ENCODE measurements around the gene CROT. TPM values are rescaled to one million over a fixed set of nuclear protein-coding genes. Genes with fewer than 3 reads are reported as not detected.

Gene CROT
- total RNA-seq, 1 experiment from 2014 or later: 3.5 TPM

DNA sequence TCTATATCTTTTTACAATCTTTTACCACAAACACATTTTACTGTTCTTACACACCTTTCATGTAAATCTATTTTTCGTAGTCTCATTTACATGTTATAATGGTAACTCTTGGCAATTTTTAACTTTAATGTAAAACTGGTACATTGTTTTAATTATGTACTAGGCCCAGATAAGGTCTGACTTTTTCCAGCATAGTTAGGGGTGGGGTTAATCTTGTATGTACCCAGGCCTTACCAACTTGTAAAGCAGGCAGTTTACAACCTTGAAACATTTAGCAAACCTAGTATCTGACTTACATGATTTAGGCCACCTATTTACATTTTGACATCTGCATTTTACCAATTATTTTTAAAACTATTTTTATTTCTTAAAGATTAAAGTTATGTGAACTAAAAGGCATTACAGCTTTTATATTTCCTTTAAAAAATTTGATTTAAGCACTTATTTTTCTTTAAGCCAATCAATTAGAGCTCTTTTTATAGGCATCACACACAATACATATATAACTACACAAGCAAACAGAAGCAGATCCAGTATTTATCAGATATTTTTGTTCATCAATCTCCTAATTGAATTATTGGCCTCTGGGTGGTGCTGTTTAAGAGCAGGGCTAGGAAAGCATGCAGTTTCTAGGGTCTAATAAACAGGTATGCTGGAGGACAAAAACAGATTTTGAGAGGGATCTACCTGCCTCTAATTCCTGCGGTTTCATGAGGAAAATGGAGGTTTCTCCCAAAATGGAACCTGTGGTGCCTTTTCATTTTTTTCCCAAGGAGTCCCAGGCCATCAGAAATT, 19.7 kb upstream of the CROT start:
- DNase-seq (ENCODE audit: low spot score): no peak
- no peaks in the 10 kb centered on the region for H3K4me1 ChIP-seq (ENCODE audit: insufficient read depth, low read length, poor library complexity, severe bottlenecking)
- ChIA-PET POLR2A (ENCODE audit: low non-redundant PET) (no interaction called here), CTCF (no interaction called here)
- no peak overlapping the region for H3K4me3 ChIP-seq (ENCODE audit: low read depth, low read length, poor library complexity, severe bottlenecking)
- no peaks in the 10 kb centered on the region for H3K36me3 ChIP-seq (ENCODE audit: insufficient read depth, low read length, poor library complexity, severe bottlenecking)
- no peak overlapping the region for H3K27ac ChIP-seq (ENCODE audit: low read depth, low read length, poor library complexity, severe bottlenecking)
- H3K27me3 ChIP-seq (replicated peaks; ENCODE audit: insufficient read depth, low read depth, low read length, poor library complexity): no peaks in the 10 kb centered on the region
- peaks cover 24% of the 10 kb centered on the region for H3K9me3 ChIP-seq (ENCODE audit: low read depth, low read length, poor library complexity, severe bottlenecking)
- intact Hi-C loops (cut with micrococcal nuclease; ENCODE audit: unreplicated experiment): no loop called here
- no TSS peak for BruUV-seq (replicated peaks)
- no peak for TF ChIP-seq EZH2 (IDR thresholded peaks at IDR 0.05; ENCODE audit: borderline replicate concordance, low read depth, low read length, poor library complexity, severe bottlenecking)
- TF ChIP-seq, protein P1, sequence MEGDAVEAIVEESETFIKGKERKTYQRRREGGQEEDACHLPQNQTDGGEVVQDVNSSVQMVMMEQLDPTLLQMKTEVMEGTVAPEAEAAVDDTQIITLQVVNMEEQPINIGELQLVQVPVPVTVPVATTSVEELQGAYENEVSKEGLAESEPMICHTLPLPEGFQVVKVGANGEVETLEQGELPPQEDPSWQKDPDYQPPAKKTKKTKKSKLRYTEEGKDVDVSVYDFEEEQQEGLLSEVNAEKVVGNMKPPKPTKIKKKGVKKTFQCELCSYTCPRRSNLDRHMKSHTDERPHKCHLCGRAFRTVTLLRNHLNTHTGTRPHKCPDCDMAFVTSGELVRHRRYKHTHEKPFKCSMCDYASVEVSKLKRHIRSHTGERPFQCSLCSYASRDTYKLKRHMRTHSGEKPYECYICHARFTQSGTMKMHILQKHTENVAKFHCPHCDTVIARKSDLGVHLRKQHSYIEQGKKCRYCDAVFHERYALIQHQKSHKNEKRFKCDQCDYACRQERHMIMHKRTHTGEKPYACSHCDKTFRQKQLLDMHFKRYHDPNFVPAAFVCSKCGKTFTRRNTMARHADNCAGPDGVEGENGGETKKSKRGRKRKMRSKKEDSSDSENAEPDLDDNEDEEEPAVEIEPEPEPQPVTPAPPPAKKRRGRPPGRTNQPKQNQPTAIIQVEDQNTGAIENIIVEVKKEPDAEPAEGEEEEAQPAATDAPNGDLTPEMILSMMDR (conservative IDR thresholded peaks at IDR 0.05; ENCODE audit: low read depth, low read length): no peak

DNA sequence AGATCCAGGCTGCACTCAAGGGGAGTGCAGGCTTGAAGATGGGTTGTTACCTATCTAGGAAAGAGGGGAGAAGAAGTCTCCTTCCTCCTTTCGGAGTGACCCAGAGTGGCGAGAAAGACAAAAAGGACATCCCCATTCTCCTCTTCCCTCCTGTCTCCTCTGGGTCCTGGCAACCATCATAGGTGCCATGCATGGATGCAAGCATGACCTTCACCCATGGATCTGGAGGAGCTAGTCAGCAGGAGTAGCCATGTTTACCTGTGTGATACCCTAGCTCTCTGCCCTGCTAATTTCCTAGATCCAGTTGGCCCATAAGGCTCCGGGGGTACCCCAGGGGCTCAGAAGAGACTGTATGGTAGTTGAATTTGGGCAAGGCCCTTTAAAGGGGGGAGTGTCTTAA, 17.2 kb upstream of the CROT start:
- no peak overlapping the region for H3K4me3 ChIP-seq (ENCODE audit: low read depth, low read length, poor library complexity, severe bottlenecking)
- no peaks in the 10 kb centered on the region for H3K27me3 ChIP-seq (replicated peaks; ENCODE audit: insufficient read depth, low read depth, low read length, poor library complexity)
- no peaks in the 10 kb centered on the region for H3K36me3 ChIP-seq (ENCODE audit: insufficient read depth, low read length, poor library complexity, severe bottlenecking)
- no peak for DNase-seq (ENCODE audit: low spot score)
- intact Hi-C loops (cut with micrococcal nuclease; ENCODE audit: unreplicated experiment): no loop called here
- peaks cover 24% of the 10 kb centered on the region for H3K9me3 ChIP-seq (ENCODE audit: low read depth, low read length, poor library complexity, severe bottlenecking)
- POLR2A ChIA-PET (ENCODE audit: low non-redundant PET): no interaction called here
- BruUV-seq (replicated peaks): no TSS peak
- no peaks in the 10 kb centered on the region for H3K4me1 ChIP-seq (ENCODE audit: insufficient read depth, low read length, poor library complexity, severe bottlenecking)
- H3K27ac ChIP-seq (ENCODE audit: low read depth, low read length, poor library complexity, severe bottlenecking): no peak overlapping the region
- TF ChIP-seq EZH2 (IDR thresholded peaks at IDR 0.05; ENCODE audit: borderline replicate concordance, low read depth, low read length, poor library complexity, severe bottlenecking): no peak
- TF ChIP-seq, protein P1 (conservative IDR thresholded peaks at IDR 0.05; ENCODE audit: low read depth, low read length): no peak
- CTCF ChIA-PET: no interaction called here

DNA sequence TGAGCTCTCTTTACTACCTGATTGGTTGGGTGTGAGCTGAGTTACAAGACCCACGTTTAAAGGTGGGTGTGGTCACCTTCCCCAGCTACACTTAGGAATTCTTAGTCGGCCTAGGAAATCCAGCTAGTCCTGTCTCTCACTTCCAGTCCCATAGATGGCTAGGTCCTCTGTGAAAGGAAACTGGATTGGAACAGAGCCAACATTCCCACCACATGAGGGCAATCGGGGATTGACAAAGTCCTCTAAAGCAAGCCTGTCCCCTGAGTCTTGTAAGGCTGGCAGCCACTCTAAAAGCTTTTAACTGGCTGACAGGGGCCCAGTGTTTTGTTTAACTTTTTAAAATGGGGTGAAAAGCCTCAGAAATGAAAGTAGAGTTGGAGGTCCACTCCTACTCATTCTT, 15.1 kb upstream of the CROT start:
- CTCF ChIA-PET: no interaction called here
- H3K27me3 ChIP-seq (replicated peaks; ENCODE audit: insufficient read depth, low read depth, low read length, poor library complexity): no peaks in the 10 kb centered on the region
- no peaks in the 10 kb centered on the region for H3K36me3 ChIP-seq (ENCODE audit: insufficient read depth, low read length, poor library complexity, severe bottlenecking)
- no peak overlapping the region for H3K4me3 ChIP-seq (ENCODE audit: low read depth, low read length, poor library complexity, severe bottlenecking)
- no TSS peak for BruUV-seq (replicated peaks)
- H3K27ac ChIP-seq (ENCODE audit: low read depth, low read length, poor library complexity, severe bottlenecking): no peak overlapping the region
- intact Hi-C loops (cut with micrococcal nuclease; ENCODE audit: unreplicated experiment): no loop called here
- peaks cover 19% of the 10 kb centered on the region for H3K9me3 ChIP-seq (ENCODE audit: low read depth, low read length, poor library complexity, severe bottlenecking)
- peak; percentile 19 for DNase-seq (ENCODE audit: low spot score)
- no peaks in the 10 kb centered on the region for H3K4me1 ChIP-seq (ENCODE audit: insufficient read depth, low read length, poor library complexity, severe bottlenecking)
- TF ChIP-seq EZH2 (IDR thresholded peaks at IDR 0.05; ENCODE audit: borderline replicate concordance, low read depth, low read length, poor library complexity, severe bottlenecking): no peak
- TF ChIP-seq, protein P1 (conservative IDR thresholded peaks at IDR 0.05; ENCODE audit: low read depth, low read length): no peak
- POLR2A ChIA-PET (ENCODE audit: low non-redundant PET): no interaction called here
